ENCODE measurements around the gene RESP18.

Gene RESP18

GRCh38 chr2:219294356-219295351 lies 37.9 kb downstream of the RESP18 start:
- peak; percentile 99 for DNase-seq (ENCODE audit: low spot score)
- TF ChIP-seq CTCF (IDR thresholded peaks at IDR 0.05; ENCODE audit: extremely low read depth, insufficient read depth, missing control alignments): peak; percentile 99
- in situ Hi-C loops (cut with MboI; ENCODE audit: low pct_unique_long_range_greater_than_20kb, low sequenced_read_pairs, unreplicated experiment): loop anchor here (10.0 kb wide), 1 partner anchor 120 kb away; the partner anchor contains the start of genes CNPPD1, RETREG2 and SLC23A3

GRCh38 chr2:219293736-219294231 lies 38.8 kb downstream of the RESP18 start:
- TF ChIP-seq CTCF (IDR thresholded peaks at IDR 0.05; ENCODE audit: extremely low read depth, insufficient read depth, missing control alignments): no peak
- in situ Hi-C loops (cut with MboI; ENCODE audit: low pct_unique_long_range_greater_than_20kb, low sequenced_read_pairs, unreplicated experiment): loop anchor here (10.0 kb wide), 1 partner anchor 119 kb away; the partner anchor contains the start of genes CNPPD1, RETREG2 and SLC23A3
- DNase-seq (ENCODE audit: low spot score): no peak

- no peak for DNase-seq (ENCODE audit: low spot score)
- TF ChIP-seq CTCF (IDR thresholded peaks at IDR 0.05; ENCODE audit: extremely low read depth, insufficient read depth, missing control alignments): no peak
- in situ Hi-C loops (cut with MboI; ENCODE audit: low pct_unique_long_range_greater_than_20kb, low sequenced_read_pairs, unreplicated experiment): loop anchor here (10.0 kb wide), 1 partner anchor 118 kb away; the partner anchor contains the start of genes CNPPD1, RETREG2 and SLC23A3
Observed at GRCh38 chr2:219292616-219293015, 39.9 kb downstream of the RESP18 start.

- no peak for DNase-seq (ENCODE audit: low spot score)
- TF ChIP-seq CTCF (IDR thresholded peaks at IDR 0.05; ENCODE audit: extremely low read depth, insufficient read depth, missing control alignments): no peak
- in situ Hi-C loops (cut with MboI; ENCODE audit: low pct_unique_long_range_greater_than_20kb, low sequenced_read_pairs, unreplicated experiment): loop anchor here (10.0 kb wide), 1 partner anchor 117 kb away; the partner anchor contains the start of genes CNPPD1, RETREG2 and SLC23A3
Observed at GRCh38 chr2:219291910-219292490, 40.5 kb downstream of the RESP18 start.

- TF ChIP-seq CTCF (IDR thresholded peaks at IDR 0.05; ENCODE audit: extremely low read depth, insufficient read depth, missing control alignments): no peak
- in situ Hi-C loops (cut with MboI; ENCODE audit: low pct_unique_long_range_greater_than_20kb, low sequenced_read_pairs, unreplicated experiment): loop anchor here (10.0 kb wide), 1 partner anchor 117 kb away; the partner anchor contains the start of genes CNPPD1, RETREG2 and SLC23A3
Observed at GRCh38 chr2:219291394-219291793, 41.1 kb downstream of the RESP18 start.

More at GRCh38 chr2:219291394-219291793, 41.1 kb downstream of the RESP18 start:
- DNase-seq (ENCODE audit: low spot score): no peak
